Muscle of leg (tissue), 11 donors: ENCODE results near the gene AFAP1. TPM values are rescaled to one million over a fixed set of nuclear protein-coding genes. Genes with fewer than 3 reads are reported as not detected.

Experiments
- DNase-seq: peaks from one replicate; pipeline ENCODE4 v3.0.0; 2013
- H3K27ac ChIP-seq: one replicate; pipeline ENCODE4 v1.5.1; 2013; ENCODE audit warnings: mild to moderate bottlenecking, low read length, control low read depth
- H3K27me3 ChIP-seq: one replicate; pipeline ENCODE4 v1.6.1; 2013; ENCODE audit warnings: low read length; ENCODE audit not compliant: control insufficient read depth, insufficient read depth
- H3K36me3 ChIP-seq: one replicate; pipeline ENCODE4 v1.6.1; 2013; ENCODE audit warnings: low read length; ENCODE audit not compliant: control insufficient read depth, insufficient read depth
- H3K4me1 ChIP-seq: one replicate; pipeline ENCODE4 v1.6.1; 2013; ENCODE audit warnings: low read length; ENCODE audit not compliant: control insufficient read depth, insufficient read depth
- H3K4me3 ChIP-seq: one replicate; pipeline ENCODE4 v1.5.1; 2013; ENCODE audit warnings: low read length, control low read depth
- H3K9me3 ChIP-seq: replicated peaks from 2 replicates; pipeline ENCODE4 v1.6.1; 2013; ENCODE audit warnings: low read depth, low read length; ENCODE audit not compliant: control insufficient read depth
- WGBS: methylation state at CpG from one replicate; pipeline ENCODE4 v1.1.5; 2013; ENCODE audit warnings: missing lambda C conversion rate; ENCODE audit not compliant: insufficient coverage; 5-methylcytosine and 5-hydroxymethylcytosine counted together
- polyA plus RNA-seq, 8 donors: library from polyadenylated mRNA; unstranded; fragments of 120-200 nt; gene quantifications; one replicate each; pipeline versions ENCODE4 v1.2.1 to v1.2.3, GENCODE V29; 2013; ENCODE audit warnings: inconsistent platforms in 1 of 8, low replicate concordance in 1 of 8; ENCODE audit not compliant: insufficient read length in 8 of 8, insufficient read depth in 1 of 8
- total RNA-seq: library from RNA; stranded (reverse); fragments of 120-200 nt; gene quantifications from one replicate; pipeline ENCODE4 v1.2.4, GENCODE V29; 2013

The AFAP1 gene
- total and polyA plus RNA-seq, 9 donors = 21.9 to 43.0 (median 34.3) TPM

GRCh38 chr4:7815562-7815961 lies 124.1 kb downstream of the AFAP1 start:
- peaks cover 52% of the 10 kb centered on the region for H3K36me3 ChIP-seq
- H3K27me3 ChIP-seq = no peaks in the 10 kb centered on the region
- H3K9me3 ChIP-seq = no peaks in the 10 kb centered on the region
- peaks cover 58% of the 10 kb centered on the region for H3K4me1 ChIP-seq
- H3K4me3 ChIP-seq = no peak overlapping the region
- no peak for DNase-seq
- 69% methylated on average over 2 of the region's 6 CpGs for whole genome bisulfite sequencing
- no peak overlapping the region for H3K27ac ChIP-seq

- Histone ChIP-seq H3K4me3 (no peak overlapping the region), H3K36me3 (peaks cover 56% of the 10 kb centered on the region), H3K27me3 (no peaks in the 10 kb centered on the region), H3K27ac (no peak overlapping the region), H3K9me3 (no peaks in the 10 kb centered on the region), H3K4me1 (peaks cover 53% of the 10 kb centered on the region)
- 66% methylated on average over 5 of the region's 15 CpGs for WGBS
- DNase-seq = no peak
Observed at GRCh38 chr4:7814451-7814850, 125.2 kb downstream of the AFAP1 start.

DNA sequence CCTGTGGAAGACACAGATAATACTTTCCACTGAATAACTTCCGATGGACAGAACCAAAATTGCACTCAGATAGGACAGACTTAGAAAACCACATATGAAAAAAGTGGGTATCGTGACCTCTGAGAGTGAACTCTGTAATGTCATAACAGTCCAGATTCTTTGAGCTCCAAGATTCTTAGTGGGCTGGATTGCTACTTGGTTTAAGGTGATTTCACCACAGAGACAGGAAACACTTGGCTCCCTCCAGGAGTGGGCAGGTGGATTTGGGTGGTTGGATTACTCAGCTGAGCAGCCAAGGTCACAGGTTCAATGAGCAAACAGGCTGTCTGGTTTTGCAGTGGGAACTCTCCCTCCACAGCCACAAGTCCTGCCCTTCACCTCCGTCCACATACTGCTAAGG lies 126.0 kb downstream of the AFAP1 start:
- Histone ChIP-seq H3K27me3 (no peaks in the 10 kb centered on the region), H3K9me3 (no peaks in the 10 kb centered on the region), H3K27ac (no peak overlapping the region), H3K36me3 (peaks cover 54% of the 10 kb centered on the region), H3K4me3 (no peak overlapping the region), H3K4me1 (peaks cover 47% of the 10 kb centered on the region)
- no peak for DNase-seq
- WGBS = 17% methylated on average over 1 of the region's 3 CpGs

GRCh38 chr4:7812921-7813320 lies 126.7 kb downstream of the AFAP1 start:
- no CpG with 5 or more reads among the region's 5 CpGs for WGBS
- Histone ChIP-seq H3K36me3 (peaks cover 54% of the 10 kb centered on the region), H3K27me3 (no peaks in the 10 kb centered on the region), H3K4me1 (peaks cover 47% of the 10 kb centered on the region), H3K27ac (peak overlapping the region; percentile 89), H3K9me3 (no peaks in the 10 kb centered on the region), H3K4me3 (no peak overlapping the region)
- DNase-seq = no peak

GRCh38 chr4:7812231-7812857 lies 127.3 kb downstream of the AFAP1 start:
- Histone ChIP-seq H3K4me1 (peaks cover 52% of the 10 kb centered on the region), H3K27ac (peak overlapping the region; percentile 89), H3K36me3 (peaks cover 57% of the 10 kb centered on the region), H3K27me3 (no peaks in the 10 kb centered on the region), H3K9me3 (no peaks in the 10 kb centered on the region), H3K4me3 (no peak overlapping the region)
- DNase-seq = peak; percentile 61
- WGBS = 26% methylated on average over 5 of the region's 18 CpGs

GRCh38 chr4:7811536-7812191 lies 128.0 kb downstream of the AFAP1 start:
- DNase-seq = peak; percentile 90
- Histone ChIP-seq H3K36me3 (peaks cover 53% of the 10 kb centered on the region), H3K9me3 (no peaks in the 10 kb centered on the region), H3K27ac (peak overlapping the region; percentile 89), H3K27me3 (no peaks in the 10 kb centered on the region), H3K4me1 (peaks cover 58% of the 10 kb centered on the region), H3K4me3 (no peak overlapping the region)
- 50% methylated on average over 25 of the region's 25 CpGs for WGBS

DNA sequence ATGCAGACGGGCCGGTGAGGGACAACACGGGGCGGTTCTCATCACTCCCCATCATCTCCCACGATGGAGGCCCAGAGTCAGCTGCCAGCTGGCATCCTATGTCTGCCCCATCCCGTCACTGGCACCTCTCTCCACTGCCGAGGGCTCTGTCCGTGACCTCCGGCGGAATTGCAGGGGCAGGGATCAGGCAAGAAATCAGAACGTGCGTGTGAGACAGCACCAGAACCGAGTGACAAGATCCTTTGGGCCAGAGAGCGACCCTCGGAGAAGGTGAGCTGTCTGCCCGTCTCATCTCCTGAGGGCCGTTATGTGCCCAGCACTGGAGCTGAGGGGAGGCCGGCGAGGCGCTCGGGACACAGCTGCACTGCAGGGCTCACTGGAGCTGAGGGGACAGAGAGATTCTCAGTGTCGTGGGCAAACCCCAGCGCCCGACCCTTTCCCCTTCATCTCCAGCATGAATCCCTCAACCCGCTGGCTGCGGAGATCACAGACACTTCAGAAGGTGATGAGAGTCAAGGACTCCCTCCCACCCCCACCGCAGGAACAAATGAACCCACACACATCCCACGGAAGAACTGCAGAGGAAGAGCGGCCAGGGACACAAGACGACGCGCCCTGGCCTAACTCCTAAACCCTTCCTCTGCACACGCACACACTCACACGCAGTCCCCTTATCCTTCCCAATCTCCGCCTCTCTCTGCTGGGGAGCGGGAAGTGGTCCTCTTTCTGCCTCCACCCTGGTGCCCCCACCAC lies 128.7 kb downstream of the AFAP1 start:
- Histone ChIP-seq H3K4me1 (peaks cover 64% of the 10 kb centered on the region), H3K9me3 (no peaks in the 10 kb centered on the region), H3K27me3 (no peaks in the 10 kb centered on the region), H3K4me3 (no peak overlapping the region), H3K36me3 (peaks cover 50% of the 10 kb centered on the region), H3K27ac (peak overlapping the region; percentile 89)
- WGBS = 77% methylated on average over 25 of the region's 36 CpGs
- DNase-seq = no peak

GRCh38 chr4:7808752-7809151 lies 130.9 kb downstream of the AFAP1 start:
- WGBS = 80% methylated on average over 2 of the region's 6 CpGs
- Histone ChIP-seq H3K36me3 (peaks cover 32% of the 10 kb centered on the region), H3K4me1 (peaks cover 82% of the 10 kb centered on the region), H3K4me3 (no peak overlapping the region), H3K9me3 (no peaks in the 10 kb centered on the region), H3K27me3 (no peaks in the 10 kb centered on the region), H3K27ac (peak overlapping the region; percentile 2)
- DNase-seq = no peak

DNA sequence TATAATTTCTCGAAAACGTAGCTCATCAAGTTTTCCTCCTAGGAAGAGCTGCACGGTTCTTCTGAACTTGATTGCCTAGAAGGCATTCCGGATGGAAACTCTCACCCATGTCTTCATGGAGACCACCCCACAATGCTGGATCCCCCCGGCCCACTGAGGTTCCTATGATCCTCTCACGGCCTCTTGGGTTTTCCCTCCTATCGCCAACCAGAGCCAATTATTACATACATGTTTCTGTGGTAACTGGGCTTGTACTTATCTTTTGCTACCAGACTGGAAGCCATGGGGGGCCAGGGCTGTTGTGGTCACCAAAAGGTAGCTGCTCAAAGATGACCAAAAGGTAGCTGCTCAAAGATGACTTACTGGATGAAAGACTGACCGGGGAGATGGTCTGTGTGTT lies 131.5 kb downstream of the AFAP1 start:
- peaks cover 33% of the 10 kb centered on the region for H3K36me3 ChIP-seq
- no peaks in the 10 kb centered on the region for H3K27me3 ChIP-seq
- no peak for DNase-seq
- no peaks in the 10 kb centered on the region for H3K9me3 ChIP-seq
- peaks cover 81% of the 10 kb centered on the region for H3K4me1 ChIP-seq
- WGBS = 89% methylated on average over 5 of the region's 8 CpGs
- no peak overlapping the region for H3K4me3 ChIP-seq
- H3K27ac ChIP-seq = peak overlapping the region; percentile 86

- H3K9me3 ChIP-seq = no peaks in the 10 kb centered on the region
- no peaks in the 10 kb centered on the region for H3K27me3 ChIP-seq
- no peak overlapping the region for H3K4me3 ChIP-seq
- DNase-seq = peak; percentile 57
- peak overlapping the region; percentile 86 for H3K27ac ChIP-seq
- 65% methylated on average over 7 of the region's 12 CpGs for WGBS
- peaks cover 35% of the 10 kb centered on the region for H3K36me3 ChIP-seq
- peaks cover 75% of the 10 kb centered on the region for H3K4me1 ChIP-seq
Observed at GRCh38 chr4:7807351-7807921, 132.2 kb downstream of the AFAP1 start.
